HepG2 (cell line): Measurements from ENCODE around the gene ARFGEF2. TPM values are rescaled to one million over a fixed set of nuclear protein-coding genes. Genes with fewer than 3 reads are reported as not detected.

Source experiments
- ARNT ChIP-seq: fragments of 450-650 bp; IDR thresholded peaks from 2 replicates; pipeline ENCODE4 v1.6.1; 2017
- BORCS8-MEF2B ChIP-seq: sonication (generic); formaldehyde crosslinking; IDR thresholded peaks from 2 replicates; pipeline ENCODE4 v1.8.0; 2022; ENCODE audit warnings: mild to moderate bottlenecking, missing genetic modification reagents
- CBFB ChIP-seq: sonication (generic); formaldehyde crosslinking; IDR thresholded peaks from 2 replicates; pipeline ENCODE4 v1.4.0; 2020; ENCODE audit warnings: missing genetic modification reagents
- DMAP1 ChIP-seq: IDR thresholded peaks from 2 replicates; pipeline ENCODE4 v1.6.1; 2016
- GFI1 ChIP-seq: sonication (generic); formaldehyde crosslinking; IDR thresholded peaks from 2 replicates; pipeline ENCODE4 v1.5.0; 2020; ENCODE audit warnings: missing genetic modification reagents, mild to moderate bottlenecking, borderline replicate concordance
- HNF4G ChIP-seq, 2 experiments: sonication (generic) in 1 of 2; formaldehyde crosslinking in 1 of 2; IDR thresholded peaks; 2 replicates each; pipeline versions ENCODE4 v1.4.0 to v1.6.1; 2011 to 2020; ENCODE audit warnings: borderline replicate concordance in 2 of 2, low read depth in 2 of 2, mild to moderate bottlenecking in 2 of 2, low read length in 1 of 2, missing genetic modification reagents in 1 of 2, moderate library complexity in 1 of 2
- MEF2D ChIP-seq: sonication (generic); formaldehyde crosslinking; IDR thresholded peaks from 2 replicates; pipeline ENCODE4 v1.5.1; 2020; ENCODE audit warnings: mild to moderate bottlenecking, missing genetic modification reagents
- MIXL1 ChIP-seq: IDR thresholded peaks from 2 replicates; pipeline ENCODE4 v1.6.1; 2016
- SIN3A ChIP-seq: IDR thresholded peaks from 2 replicates; pipeline ENCODE4 v1.6.1; 2011; ENCODE audit warnings: low read depth, mild to moderate bottlenecking, control low read depth, low read length, borderline replicate concordance
- SRY ChIP-seq: sonication (generic); formaldehyde crosslinking; IDR thresholded peaks from 2 replicates; pipeline ENCODE4 v1.8.0; 2022; ENCODE audit warnings: mild to moderate bottlenecking, missing genetic modification reagents
- ZFP37 ChIP-seq: sonication (generic); formaldehyde crosslinking; IDR thresholded peaks from 2 replicates; pipeline ENCODE4 v1.4.0; 2020; ENCODE audit warnings: missing genetic modification reagents, borderline replicate concordance
- ZMYM2 ChIP-seq: sonication (generic); formaldehyde crosslinking; IDR thresholded peaks from 2 replicates; pipeline ENCODE4 v1.8.0; 2022; ENCODE audit warnings: mild to moderate bottlenecking, missing genetic modification reagents
- ZNF557 ChIP-seq: sonication (generic); formaldehyde crosslinking; IDR thresholded peaks from 2 replicates; pipeline ENCODE4 v1.4.0; 2020; ENCODE audit warnings: missing genetic modification reagents
- ZNF792 ChIP-seq: IDR thresholded peaks from 2 replicates; pipeline ENCODE4 v1.6.1; 2016
- ZNF883 ChIP-seq: sonication (generic); formaldehyde crosslinking; IDR thresholded peaks from 2 replicates; pipeline ENCODE4 v1.5.1; 2020; ENCODE audit warnings: mild to moderate bottlenecking, missing genetic modification reagents; ENCODE audit errors: not compliant biosample characterization
- ZNF891 ChIP-seq: sonication (generic); formaldehyde crosslinking; IDR thresholded peaks from 2 replicates; pipeline ENCODE4 v1.5.0; 2020; ENCODE audit warnings: mild to moderate bottlenecking, missing genetic modification reagents
- ZSCAN30 ChIP-seq: sonication (generic); formaldehyde crosslinking; IDR thresholded peaks from 2 replicates; pipeline ENCODE4 v1.5.0; 2020; ENCODE audit warnings: mild to moderate bottlenecking, missing genetic modification reagents
- polyA plus RNA-seq, 8 experiments: library from polyadenylated mRNA; depleted of rRNA in 3 of 8; stranded (reverse) in 7 of 8; unstranded in 1 of 8; fragments of >200 nt; fragmentation: Illumina TruSeq in 4 of 8; extraction: Trizol in 4 of 8; gene quantifications; 2 replicates each; pipeline versions ENCODE4 v1.2.1 to v1.2.3, GENCODE V29; 2011 to 2016; ENCODE audit warnings: low read depth in 4 of 8, missing spikeins in 1 of 8, mixed read lengths in 1 of 8; ENCODE audit not compliant: insufficient read depth in 1 of 8
- total RNA-seq, 5 experiments: library from RNA; depleted of rRNA; stranded (reverse); fragments of >200 nt; fragmentation: Illumina TruSeq; extraction: Trizol; gene quantifications; 2 replicates each; pipeline ENCODE4 v1.2.3, GENCODE V29; 2016; ENCODE audit warnings: low read depth in 1 of 5
- TF ChIP-seq, protein P1 (sequence below): sonication (generic); formaldehyde crosslinking; IDR thresholded peaks from 2 replicates; pipeline ENCODE4 v1.8.1; 2022; ENCODE audit warnings: mild to moderate bottlenecking, missing genetic modification reagents
- TF ChIP-seq, protein P2 (sequence below): sonication (generic); formaldehyde crosslinking; IDR thresholded peaks from 2 replicates; pipeline ENCODE4; 2020; ENCODE audit warnings: missing genetic modification reagents, mild to moderate bottlenecking, borderline replicate concordance
- TF ChIP-seq, protein P3 (sequence below): sonication (generic); formaldehyde crosslinking; IDR thresholded peaks from 2 replicates; pipeline ENCODE4 v1.4.0; 2020; ENCODE audit warnings: missing genetic modification reagents
- TF ChIP-seq, protein P4 (sequence below): sonication (generic); formaldehyde crosslinking; IDR thresholded peaks from 2 replicates; pipeline ENCODE4 v1.5.0; 2020; ENCODE audit warnings: missing genetic modification reagents, mild to moderate bottlenecking, borderline replicate concordance
- TF ChIP-seq, protein P5 (sequence below): conservative IDR thresholded peaks from 2 replicates; pipeline ENCODE4 v1.6.1; 2018; ENCODE audit warnings: missing genetic modification reagents

Gene ARFGEF2
- total and polyA plus RNA-seq, 2 of the 13 experiments (the other 11 are each of a cell fraction or from before 2014, with no cell fraction given) = 44.0 to 60.8 TPM

DNA sequence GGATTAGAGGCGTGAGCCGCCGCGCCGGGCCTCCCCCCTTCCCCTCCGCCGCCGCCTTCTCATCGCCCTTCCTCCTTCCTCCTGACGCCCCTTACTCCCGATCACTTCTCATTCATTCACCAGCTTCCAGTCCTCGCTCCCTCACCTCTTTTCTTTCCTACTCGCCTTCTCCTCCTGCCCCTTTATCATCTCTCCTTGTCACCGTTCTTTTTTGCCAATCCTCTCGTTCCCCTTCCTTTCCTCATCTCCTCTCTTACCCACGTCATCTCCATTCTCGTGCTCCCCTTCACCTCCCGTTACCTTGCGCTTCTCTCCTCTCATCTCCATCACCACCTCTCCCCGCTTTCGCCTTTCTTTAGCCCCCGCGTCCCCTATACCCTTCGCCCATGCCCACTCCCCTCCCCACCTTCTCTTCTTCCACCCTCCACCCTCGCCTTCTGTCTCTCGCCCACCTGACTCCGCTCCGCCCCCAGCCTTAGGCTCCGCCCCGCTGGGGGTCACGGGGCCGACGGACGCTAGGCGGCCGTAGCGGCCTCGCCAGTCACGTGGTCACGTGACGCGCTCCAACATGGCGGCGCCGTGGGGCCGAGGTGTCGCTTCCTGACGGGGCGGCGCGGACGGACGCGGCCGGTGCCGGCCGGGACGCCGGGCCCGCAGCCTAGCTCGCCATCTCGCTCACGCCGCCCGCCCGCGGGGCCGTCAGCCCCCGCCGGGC, at the start of gene ARFGEF2 (continued):
- TF ChIP-seq CBFB (CRISPR knock-in tag) (peak; percentile 58; the same call in 1 of the 2 replicates), ZNF883 (CRISPR knock-in tag) (peak; percentile 21), ZNF792 (CRISPR knock-in tag) (peak; percentile 72; the same call in 1 of the 2 replicates), ZFP37 (CRISPR knock-in tag) (peak; percentile 65; the same call in 1 of the 2 replicates), GFI1 (CRISPR knock-in tag) (0 out of 2 replicates have a peak, but pooled peaks have one; percentile 7), SRY (CRISPR knock-in tag) (peak; percentile 89; the same call in 1 of the 2 replicates), MIXL1 (0 out of 2 replicates have a peak, but pooled peaks have one; percentile 5), ZMYM2 (CRISPR knock-in tag) (peak; percentile 95; the same call in 1 of the 2 replicates), ARNT (peak; percentile 98), ZNF557 (CRISPR knock-in tag) (0 out of 2 replicates have a peak, but pooled peaks have one; percentile 14), HNF4G (IDR thresholded peaks at IDR 0.05; ENCODE audit: borderline replicate concordance, low read depth, low read length) (no peak), HNF4G (CRISPR knock-in tag; IDR thresholded peaks at IDR 0.05; ENCODE audit: borderline replicate concordance, low read depth) (0 out of 2 replicates have a peak, but pooled peaks have one; percentile 30), BORCS8-MEF2B (CRISPR knock-in tag) (no peak), MEF2D (CRISPR knock-in tag) (peak; percentile 43; the same call in 1 of the 2 replicates), DMAP1 (peak; percentile 87), ZSCAN30 (CRISPR knock-in tag) (no peak), ZNF891 (CRISPR knock-in tag) (peak; percentile 8; the same call in 1 of the 2 replicates), SIN3A (peak; percentile 71; the same call in 1 of the 2 replicates)
- TF ChIP-seq, protein P1, sequence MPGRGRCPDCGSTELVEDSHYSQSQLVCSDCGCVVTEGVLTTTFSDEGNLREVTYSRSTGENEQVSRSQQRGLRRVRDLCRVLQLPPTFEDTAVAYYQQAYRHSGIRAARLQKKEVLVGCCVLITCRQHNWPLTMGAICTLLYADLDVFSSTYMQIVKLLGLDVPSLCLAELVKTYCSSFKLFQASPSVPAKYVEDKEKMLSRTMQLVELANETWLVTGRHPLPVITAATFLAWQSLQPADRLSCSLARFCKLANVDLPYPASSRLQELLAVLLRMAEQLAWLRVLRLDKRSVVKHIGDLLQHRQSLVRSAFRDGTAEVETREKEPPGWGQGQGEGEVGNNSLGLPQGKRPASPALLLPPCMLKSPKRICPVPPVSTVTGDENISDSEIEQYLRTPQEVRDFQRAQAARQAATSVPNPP (CRISPR knock-in tag) = peak; percentile 40; the same call in 1 of the 2 replicates
- TF ChIP-seq, protein P2, sequence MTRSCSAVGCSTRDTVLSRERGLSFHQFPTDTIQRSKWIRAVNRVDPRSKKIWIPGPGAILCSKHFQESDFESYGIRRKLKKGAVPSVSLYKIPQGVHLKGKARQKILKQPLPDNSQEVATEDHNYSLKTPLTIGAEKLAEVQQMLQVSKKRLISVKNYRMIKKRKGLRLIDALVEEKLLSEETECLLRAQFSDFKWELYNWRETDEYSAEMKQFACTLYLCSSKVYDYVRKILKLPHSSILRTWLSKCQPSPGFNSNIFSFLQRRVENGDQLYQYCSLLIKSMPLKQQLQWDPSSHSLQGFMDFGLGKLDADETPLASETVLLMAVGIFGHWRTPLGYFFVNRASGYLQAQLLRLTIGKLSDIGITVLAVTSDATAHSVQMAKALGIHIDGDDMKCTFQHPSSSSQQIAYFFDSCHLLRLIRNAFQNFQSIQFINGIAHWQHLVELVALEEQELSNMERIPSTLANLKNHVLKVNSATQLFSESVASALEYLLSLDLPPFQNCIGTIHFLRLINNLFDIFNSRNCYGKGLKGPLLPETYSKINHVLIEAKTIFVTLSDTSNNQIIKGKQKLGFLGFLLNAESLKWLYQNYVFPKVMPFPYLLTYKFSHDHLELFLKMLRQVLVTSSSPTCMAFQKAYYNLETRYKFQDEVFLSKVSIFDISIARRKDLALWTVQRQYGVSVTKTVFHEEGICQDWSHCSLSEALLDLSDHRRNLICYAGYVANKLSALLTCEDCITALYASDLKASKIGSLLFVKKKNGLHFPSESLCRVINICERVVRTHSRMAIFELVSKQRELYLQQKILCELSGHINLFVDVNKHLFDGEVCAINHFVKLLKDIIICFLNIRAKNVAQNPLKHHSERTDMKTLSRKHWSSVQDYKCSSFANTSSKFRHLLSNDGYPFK (CRISPR knock-in tag) = peak; percentile 26; the same call in 1 of the 2 replicates
- TF ChIP-seq, protein P3, sequence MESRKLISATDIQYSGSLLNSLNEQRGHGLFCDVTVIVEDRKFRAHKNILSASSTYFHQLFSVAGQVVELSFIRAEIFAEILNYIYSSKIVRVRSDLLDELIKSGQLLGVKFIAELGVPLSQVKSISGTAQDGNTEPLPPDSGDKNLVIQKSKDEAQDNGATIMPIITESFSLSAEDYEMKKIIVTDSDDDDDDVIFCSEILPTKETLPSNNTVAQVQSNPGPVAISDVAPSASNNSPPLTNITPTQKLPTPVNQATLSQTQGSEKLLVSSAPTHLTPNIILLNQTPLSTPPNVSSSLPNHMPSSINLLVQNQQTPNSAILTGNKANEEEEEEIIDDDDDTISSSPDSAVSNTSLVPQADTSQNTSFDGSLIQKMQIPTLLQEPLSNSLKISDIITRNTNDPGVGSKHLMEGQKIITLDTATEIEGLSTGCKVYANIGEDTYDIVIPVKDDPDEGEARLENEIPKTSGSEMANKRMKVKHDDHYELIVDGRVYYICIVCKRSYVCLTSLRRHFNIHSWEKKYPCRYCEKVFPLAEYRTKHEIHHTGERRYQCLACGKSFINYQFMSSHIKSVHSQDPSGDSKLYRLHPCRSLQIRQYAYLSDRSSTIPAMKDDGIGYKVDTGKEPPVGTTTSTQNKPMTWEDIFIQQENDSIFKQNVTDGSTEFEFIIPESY (CRISPR knock-in tag) = 0 out of 2 replicates have a peak, but pooled peaks have one; percentile 34
- TF ChIP-seq, protein P4, sequence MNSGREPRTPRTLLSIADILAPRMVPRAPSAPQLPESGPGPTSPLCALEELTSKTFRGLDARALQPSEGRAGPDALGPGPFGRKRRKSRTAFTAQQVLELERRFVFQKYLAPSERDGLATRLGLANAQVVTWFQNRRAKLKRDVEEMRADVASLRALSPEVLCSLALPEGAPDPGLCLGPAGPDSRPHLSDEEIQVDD = peak; percentile 63; the same call in 1 of the 2 replicates
- TF ChIP-seq, protein P5, sequence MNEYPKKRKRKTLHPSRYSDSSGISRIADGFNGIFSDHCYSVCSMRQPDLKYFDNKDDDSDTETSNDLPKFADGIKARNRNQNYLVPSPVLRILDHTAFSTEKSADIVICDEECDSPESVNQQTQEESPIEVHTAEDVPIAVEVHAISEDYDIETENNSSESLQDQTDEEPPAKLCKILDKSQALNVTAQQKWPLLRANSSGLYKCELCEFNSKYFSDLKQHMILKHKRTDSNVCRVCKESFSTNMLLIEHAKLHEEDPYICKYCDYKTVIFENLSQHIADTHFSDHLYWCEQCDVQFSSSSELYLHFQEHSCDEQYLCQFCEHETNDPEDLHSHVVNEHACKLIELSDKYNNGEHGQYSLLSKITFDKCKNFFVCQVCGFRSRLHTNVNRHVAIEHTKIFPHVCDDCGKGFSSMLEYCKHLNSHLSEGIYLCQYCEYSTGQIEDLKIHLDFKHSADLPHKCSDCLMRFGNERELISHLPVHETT (CRISPR knock-in tag) = peak; percentile 90; the same call in 1 of the 2 replicates
